NCI-H526 treated with DMSO at 0.1 percent for 48 hours (cell line): ENCODE results near the gene FAM184A.
A peak's percentile ranks its signal among the peaks of the same experiment; 100 is the strongest.
"Not testable (repeated sequence)": the region's sequence is repeated elsewhere in the genome, so short reads cannot be mapped to it uniquely, and the experiment has no call there.

Experiments
- DNase-seq: peaks from one replicate; lab custom pipeline; 2025; lab: John Stamatoyannopoulos, UW

FAM184A gene

GRCh38 chr6:119078376-119079282 lies at the start of gene FAM184A:
Gene FAM184A (minus strand): TSS chr6:119078664. CDS start chr6:119078299, 365 bp downstream.
- peak; percentile 60 for DNase-seq

GRCh38 chr6:119127627-119128026 lies 49.2 kb upstream of the FAM184A start:
- no peak for DNase-seq

GRCh38 chr6:119126826-119127225 lies 48.4 kb upstream of the FAM184A start:
- no peak for DNase-seq

- no peak for DNase-seq
Measured at GRCh38 chr6:119126140-119126539, 47.7 kb upstream of the FAM184A start.

- no peak for DNase-seq
Measured at GRCh38 chr6:119125576-119125975, 47.1 kb upstream of the FAM184A start.

- no peak for DNase-seq
Measured at GRCh38 chr6:119124079-119124824, 45.8 kb upstream of the FAM184A start.

- DNase-seq: peak; percentile 16
Measured at GRCh38 chr6:119122336-119122735, 43.9 kb upstream of the FAM184A start.

- DNase-seq: no peak
Measured at GRCh38 chr6:119121367-119121766, 42.9 kb upstream of the FAM184A start.

GRCh38 chr6:119119989-119120388 lies 41.5 kb upstream of the FAM184A start:
- DNase-seq: no peak

- DNase-seq: not testable (repeated sequence)
Measured at GRCh38 chr6:119119062-119119461, 40.6 kb upstream of the FAM184A start.

GRCh38 chr6:119116712-119117281 lies 38.3 kb upstream of the FAM184A start:
- no peak for DNase-seq

- DNase-seq: no peak
Measured at GRCh38 chr6:119113961-119114360, 35.5 kb upstream of the FAM184A start.

GRCh38 chr6:119112812-119113530 lies 34.5 kb upstream of the FAM184A start:
- no peak for DNase-seq

GRCh38 chr6:119110601-119111548 lies 32.4 kb upstream of the FAM184A start:
- peak; percentile 39 for DNase-seq

- no peak for DNase-seq
Measured at GRCh38 chr6:119109654-119110325, 31.3 kb upstream of the FAM184A start.

GRCh38 chr6:119108076-119108475 lies 29.6 kb upstream of the FAM184A start:
- no peak for DNase-seq

GRCh38 chr6:119105282-119105681 lies 26.8 kb upstream of the FAM184A start:
- no peak for DNase-seq

GRCh38 chr6:119102901-119103300 lies 24.4 kb upstream of the FAM184A start:
- DNase-seq: no peak

GRCh38 chr6:119100115-119100514 lies 21.7 kb upstream of the FAM184A start:
- DNase-seq: no peak

- not testable (repeated sequence) for DNase-seq
Measured at GRCh38 chr6:119097815-119098361, 19.4 kb upstream of the FAM184A start.
